GM08714 (cell line): ENCODE data around the gene TMEM131L.
"Not testable (repeated sequence)": the region's sequence is repeated elsewhere in the genome, so short reads cannot be mapped to it uniquely, and the experiment has no call there.

Source experiments
- H3K4me3 ChIP-seq: fragments of 200-500 bp; sonication (Bioruptor generic); 2 replicates; pipeline ENCODE4 v1.5.1; 2014; ENCODE audit warnings: mild to moderate bottlenecking, low read length, inconsistent platforms
- ZNF274 ChIP-seq: IDR thresholded peaks from 2 replicates; pipeline ENCODE4 v1.6.1; 2012; ENCODE audit warnings: mild to moderate bottlenecking, low read depth, low read length

TMEM131L gene, protein sequence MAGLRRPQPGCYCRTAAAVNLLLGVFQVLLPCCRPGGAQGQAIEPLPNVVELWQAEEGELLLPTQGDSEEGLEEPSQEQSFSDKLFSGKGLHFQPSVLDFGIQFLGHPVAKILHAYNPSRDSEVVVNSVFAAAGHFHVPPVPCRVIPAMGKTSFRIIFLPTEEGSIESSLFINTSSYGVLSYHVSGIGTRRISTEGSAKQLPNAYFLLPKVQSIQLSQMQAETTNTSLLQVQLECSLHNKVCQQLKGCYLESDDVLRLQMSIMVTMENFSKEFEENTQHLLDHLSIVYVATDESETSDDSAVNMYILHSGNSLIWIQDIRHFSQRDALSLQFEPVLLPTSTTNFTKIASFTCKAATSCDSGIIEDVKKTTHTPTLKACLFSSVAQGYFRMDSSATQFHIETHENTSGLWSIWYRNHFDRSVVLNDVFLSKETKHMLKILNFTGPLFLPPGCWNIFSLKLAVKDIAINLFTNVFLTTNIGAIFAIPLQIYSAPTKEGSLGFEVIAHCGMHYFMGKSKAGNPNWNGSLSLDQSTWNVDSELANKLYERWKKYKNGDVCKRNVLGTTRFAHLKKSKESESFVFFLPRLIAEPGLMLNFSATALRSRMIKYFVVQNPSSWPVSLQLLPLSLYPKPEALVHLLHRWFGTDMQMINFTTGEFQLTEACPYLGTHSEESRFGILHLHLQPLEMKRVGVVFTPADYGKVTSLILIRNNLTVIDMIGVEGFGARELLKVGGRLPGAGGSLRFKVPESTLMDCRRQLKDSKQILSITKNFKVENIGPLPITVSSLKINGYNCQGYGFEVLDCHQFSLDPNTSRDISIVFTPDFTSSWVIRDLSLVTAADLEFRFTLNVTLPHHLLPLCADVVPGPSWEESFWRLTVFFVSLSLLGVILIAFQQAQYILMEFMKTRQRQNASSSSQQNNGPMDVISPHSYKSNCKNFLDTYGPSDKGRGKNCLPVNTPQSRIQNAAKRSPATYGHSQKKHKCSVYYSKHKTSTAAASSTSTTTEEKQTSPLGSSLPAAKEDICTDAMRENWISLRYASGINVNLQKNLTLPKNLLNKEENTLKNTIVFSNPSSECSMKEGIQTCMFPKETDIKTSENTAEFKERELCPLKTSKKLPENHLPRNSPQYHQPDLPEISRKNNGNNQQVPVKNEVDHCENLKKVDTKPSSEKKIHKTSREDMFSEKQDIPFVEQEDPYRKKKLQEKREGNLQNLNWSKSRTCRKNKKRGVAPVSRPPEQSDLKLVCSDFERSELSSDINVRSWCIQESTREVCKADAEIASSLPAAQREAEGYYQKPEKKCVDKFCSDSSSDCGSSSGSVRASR (N-terminal part only)

DNA sequence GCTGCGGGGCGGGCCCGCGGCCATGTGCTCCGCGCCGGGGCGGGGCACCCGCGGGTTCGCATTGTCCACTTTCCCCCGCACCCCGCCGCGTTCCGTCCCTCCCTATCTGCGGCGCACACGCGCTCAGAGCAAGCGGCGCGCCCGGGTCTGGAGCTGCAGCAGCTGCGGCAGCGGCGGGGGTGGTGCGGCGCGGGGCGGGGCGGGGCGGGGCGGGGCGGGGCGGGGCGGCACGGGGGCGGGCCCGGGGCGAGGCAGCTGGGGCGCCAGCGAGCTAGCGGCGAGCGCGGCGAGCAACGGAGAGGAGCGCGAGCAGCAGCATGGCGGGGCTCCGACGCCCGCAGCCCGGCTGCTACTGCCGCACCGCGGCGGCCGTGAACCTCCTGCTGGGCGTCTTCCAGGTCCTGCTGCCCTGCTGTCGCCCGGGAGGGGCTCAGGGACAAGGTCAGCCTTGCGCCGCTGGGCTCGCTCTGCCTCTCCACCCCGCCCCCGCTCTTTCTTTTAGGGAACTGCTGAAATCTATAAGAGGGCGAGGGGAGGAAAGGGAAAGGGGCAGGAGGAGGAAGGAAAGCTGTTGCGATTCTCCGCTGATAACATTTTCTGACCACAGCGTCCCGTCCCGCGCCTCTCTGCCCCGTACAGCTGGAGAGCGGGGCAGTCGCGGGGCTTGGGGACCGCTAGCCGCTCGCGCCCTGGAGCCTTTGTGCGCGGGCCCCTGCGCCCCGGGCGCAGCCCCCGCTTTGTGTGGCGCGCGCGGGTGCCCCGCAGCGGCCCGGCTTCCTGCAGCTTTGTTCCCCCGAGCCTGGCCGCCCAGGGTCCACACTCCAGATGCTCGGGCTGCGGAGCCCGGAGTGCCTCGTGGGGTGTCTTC is at the start of gene TMEM131L:
TMEM131L (plus strand) TSS at position 280 of the 868 bp plus-strand sequence; CDS start at position 318, 38 bp downstream.
- TF ChIP-seq ZNF274: no peak
- peak within 1 kb of the TSS; percentile 76 for H3K4me3 ChIP-seq

DNA sequence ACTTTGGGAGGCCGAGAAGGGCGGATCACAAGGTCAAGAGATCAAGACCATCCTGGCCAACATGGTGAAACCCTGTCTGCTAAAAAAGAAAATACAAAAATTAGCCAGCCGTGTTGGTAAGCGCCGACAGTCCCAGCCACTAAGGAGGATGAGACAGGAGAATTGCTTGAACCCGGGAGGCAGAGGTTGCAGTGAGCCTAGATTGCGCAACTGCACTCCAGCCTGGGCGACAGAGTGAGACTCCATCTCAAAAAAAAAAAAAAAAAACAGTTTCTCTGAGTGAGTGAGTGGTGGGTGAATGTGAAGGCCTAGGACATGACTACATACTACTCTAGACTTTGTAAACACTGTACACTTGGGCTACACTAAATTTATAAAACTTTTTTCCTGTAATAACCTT is 49.7 kb upstream of the TMEM131L start:
- H3K4me3 ChIP-seq: not testable (repeated sequence)

DNA sequence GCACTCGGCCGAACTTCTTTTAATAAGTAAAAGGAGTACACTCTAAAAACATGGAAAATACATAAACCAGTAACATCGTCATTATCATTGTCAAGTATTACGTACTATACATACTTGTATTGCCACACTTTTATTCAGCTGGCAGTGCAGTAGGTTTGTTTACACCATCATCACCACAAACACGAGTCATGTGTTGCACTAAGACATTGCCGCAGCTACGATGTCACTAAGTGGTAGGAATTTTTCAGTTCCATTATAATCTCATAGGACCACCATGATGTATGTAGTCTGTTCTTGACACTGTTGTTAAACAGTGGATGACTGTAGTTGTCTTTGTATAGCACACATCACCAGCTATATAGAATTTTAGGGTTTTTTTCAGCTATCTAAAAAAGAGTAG is 48.0 kb upstream of the TMEM131L start:
- H3K4me3 ChIP-seq: no peak overlapping the region

DNA sequence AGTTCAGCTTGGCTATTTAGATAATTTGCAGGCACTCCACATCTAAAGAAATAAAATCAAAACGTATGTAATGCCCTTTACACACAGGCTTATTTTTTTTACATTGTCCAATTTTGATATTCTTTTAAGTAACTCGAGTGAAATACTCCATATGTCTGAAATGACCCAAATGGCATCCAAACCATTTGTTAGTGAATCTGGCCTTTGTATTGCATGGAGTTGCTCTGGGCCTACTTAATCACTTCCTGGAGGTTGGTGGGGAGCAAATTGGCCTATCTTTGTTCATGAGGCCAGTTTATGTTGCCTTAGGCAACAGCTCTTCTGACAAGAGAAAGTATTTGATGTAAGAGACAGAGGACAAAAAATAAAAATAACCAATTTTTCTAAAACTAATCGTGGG is 47.6 kb upstream of the TMEM131L start:
- TF ChIP-seq ZNF274: no peak
- no peak overlapping the region for H3K4me3 ChIP-seq

More for the DNA sequence above, 48.0 kb upstream of the TMEM131L start:
- no peak for TF ChIP-seq ZNF274

DNA sequence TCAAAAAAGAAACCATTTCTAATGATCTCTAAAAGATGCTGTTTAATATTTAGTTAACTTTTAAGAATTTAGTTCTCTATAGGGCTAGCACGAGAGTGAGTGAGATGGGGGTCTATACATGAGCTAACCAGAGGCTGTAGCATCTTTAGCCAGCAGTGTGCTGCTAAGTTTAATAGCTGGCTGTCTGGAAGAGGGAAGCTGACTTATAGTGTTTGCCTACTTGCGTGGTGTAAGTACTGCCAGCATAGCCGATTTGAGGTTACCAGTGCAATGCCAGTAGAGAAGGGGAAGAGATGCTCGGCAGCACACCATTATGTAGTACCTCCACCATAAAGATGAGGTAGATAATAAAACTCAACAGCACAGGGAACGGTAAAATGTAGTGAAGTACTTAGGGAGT is 47.1 kb upstream of the TMEM131L start:
- TF ChIP-seq ZNF274: no peak
- H3K4me3 ChIP-seq: no peak overlapping the region

DNA sequence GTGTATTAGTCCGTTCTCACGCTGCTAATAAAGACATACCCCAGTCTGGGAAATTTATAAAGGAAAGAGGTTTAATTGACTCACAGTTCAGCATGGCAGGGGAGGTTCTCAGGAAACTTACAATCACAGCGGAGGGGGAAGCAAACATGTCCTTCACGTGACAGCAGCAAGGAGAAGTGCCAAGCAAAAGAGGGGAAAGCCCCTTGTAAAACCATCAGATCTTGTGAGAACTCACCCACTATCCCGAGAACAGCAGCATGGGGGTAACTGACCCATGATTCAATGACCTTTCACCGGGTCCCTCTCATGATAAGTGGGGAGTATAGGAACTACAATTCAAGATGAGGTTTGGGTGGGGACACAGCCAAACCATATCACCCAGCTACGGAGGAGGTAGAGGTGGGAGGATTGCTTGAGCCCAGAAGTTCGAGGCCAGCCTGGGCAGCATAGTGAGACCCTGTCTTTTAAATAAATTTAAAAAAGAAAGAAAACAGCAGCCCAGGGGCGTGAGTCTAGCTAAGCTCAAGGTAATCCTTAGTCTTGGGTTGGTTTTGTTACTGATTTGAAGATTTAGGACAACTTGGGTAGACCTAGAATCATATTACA is 46.4 kb upstream of the TMEM131L start:
- H3K4me3 ChIP-seq: no peak overlapping the region
- no peak for TF ChIP-seq ZNF274

DNA sequence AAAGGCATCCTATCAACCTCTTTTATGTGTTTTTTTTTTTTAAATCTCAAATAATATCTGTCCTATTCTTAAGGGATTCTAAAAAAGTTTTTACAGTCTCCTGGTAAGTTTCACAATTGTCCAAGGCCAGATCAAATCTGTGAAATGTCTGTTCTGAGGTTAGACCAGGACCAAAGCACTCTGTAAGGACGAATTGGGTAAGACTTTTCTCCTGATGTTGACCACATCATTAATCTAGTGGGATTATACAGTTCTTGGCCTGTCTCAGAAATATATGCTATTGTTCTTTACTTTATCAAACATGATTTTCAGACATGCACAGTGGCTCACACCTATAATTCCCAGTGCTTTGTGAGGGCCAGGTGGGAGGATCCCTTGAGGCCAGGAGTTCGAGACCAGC is 45.8 kb upstream of the TMEM131L start:
- no peak overlapping the region for H3K4me3 ChIP-seq

DNA sequence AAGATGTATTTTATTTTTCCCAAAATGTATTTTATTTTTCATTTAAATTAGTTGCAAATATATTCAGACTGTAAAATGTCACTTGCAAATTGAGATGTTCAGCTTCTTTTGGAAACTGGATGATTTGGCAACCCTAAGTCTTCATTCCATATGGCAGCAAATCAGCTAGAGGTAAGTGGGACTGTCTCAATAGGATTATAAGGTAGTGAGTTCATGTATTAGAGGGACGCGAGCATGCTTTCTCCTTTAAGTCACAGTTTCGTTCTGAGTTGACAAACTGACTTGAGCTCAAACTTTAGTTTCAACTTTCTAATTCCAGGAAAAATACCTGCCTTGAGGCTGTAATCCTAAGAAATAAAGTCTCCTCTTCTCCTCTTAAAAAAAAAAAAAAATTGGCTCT is 44.2 kb upstream of the TMEM131L start:
- no peak overlapping the region for H3K4me3 ChIP-seq
- no peak for TF ChIP-seq ZNF274

More for the DNA sequence above, 45.8 kb upstream of the TMEM131L start:
- TF ChIP-seq ZNF274: no peak

DNA sequence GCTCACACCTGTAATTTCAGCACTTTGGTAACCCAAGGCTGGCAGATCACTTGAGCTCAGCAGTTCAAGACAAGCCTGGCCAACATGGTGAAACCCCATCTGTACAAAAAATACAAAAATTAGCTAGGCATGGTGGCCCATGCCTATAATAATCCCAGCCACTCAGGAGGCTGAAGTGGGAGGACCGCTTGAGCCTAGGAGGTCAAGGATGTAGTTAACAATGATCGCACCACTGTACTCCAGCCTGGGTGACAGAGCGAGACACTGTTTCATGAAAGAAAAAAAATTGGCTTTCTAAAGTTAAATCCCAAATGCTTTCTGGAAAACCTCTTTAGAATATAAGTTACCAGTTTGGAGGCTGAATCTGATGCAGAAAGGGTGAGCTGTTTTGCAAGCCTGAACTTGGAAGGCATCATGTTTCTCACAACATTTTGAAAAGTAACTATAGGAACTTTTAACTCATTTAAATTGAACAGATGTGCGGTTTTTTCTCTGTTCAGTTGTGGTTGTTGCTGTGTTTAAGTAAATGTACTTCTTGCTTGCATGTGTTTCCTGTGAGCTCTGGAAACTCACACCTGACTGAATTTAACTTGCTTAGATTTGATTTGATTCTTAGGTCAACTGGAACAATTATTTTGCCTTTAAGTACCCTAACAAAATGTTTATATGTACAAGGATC is 39.8 kb upstream of the TMEM131L start:
- no peak for TF ChIP-seq ZNF274
- no peak overlapping the region; the same call in 1 of the 2 replicates for H3K4me3 ChIP-seq

DNA sequence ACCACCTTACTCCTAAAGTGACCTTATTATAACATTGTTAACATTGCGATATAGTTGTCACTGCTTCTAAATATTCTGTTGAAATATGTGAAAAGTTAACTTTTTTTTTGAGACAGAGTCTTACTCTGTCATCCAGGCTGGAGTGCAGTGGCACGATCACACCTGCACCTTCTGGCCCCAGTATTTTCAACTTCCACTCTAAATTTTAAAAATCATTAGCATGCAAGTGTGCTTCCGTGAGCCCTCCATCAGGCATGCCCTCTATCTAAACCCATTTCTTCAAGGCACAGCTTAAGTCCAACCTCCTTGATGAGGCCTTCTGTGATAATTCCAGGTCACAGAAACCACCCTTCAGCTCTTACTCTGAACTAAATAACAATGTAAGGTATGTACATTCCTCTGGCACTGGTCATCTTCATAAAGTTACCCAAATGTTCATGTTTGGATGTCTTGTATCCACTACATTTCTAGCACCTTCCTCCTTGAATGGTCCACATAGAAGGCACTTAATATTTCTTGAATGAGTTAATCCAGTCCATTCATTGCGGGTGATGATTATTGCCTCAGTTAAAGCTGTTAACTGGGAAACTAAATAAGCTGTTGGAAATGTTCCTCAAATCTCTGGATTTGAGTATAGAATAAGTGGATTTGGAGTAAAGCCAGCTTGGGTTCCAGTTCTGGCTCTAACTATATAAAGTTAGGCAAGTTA is 38.6 kb upstream of the TMEM131L start:
- TF ChIP-seq ZNF274: no peak
- H3K4me3 ChIP-seq: no peak overlapping the region

DNA sequence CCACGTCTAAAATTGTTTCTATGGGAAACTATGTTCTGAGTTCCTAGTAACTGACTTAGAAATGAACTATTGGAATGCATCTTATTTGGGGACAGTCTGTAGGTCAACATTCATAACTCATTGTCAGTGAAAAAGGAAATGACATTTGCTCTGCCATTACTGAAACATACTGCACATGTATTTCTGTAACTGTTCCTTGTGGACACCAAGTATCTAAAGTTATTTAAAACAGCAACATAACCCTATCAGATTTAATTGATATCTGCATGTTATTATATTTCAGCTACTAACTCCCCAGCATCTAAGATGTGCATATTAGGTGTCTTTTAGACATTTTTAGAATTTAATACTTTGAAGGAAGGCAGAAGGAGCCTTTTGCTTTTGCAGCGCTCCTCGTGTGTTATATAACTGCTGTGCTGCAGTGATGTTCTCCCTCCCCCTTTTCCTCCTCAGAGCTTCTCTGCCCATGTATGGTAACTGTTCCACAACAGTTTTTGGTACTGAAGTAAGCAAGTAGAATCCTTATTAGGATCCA is 37.2 kb upstream of the TMEM131L start:
- no peak overlapping the region for H3K4me3 ChIP-seq
- no peak for TF ChIP-seq ZNF274
